WTC11 (cell line): ENCODE data around the gene SOX9. TPM values are rescaled to one million over a fixed set of nuclear protein-coding genes. Genes with fewer than 3 reads are reported as not detected.
A peak's percentile ranks its signal among the peaks of the same experiment; 100 is the strongest.

Experiments
- ATAC-seq: fragments of 200-7000 bp; cut with Tn5 transposase; 2 replicates; pipeline ENCODE4 v1.10.0; 2021; ENCODE audit warnings: mild to moderate bottlenecking, moderate library complexity
- CTCF ChIA-PET: fragments of 300-600 bp; sonication (Branson Sonifier 250); formaldehyde crosslinking; loops from one replicate; lab custom pipeline; 2021; ENCODE audit warnings: antibody characterized with exemption; lab: Charles Lee
- POLR2A ChIA-PET: fragments of 350-600 bp; sonication (Branson Sonifier 250); formaldehyde crosslinking; loops from one replicate; lab custom pipeline; 2021; ENCODE audit warnings: antibody characterized with exemption; lab: Charles Lee
- DNase-seq: peaks from one replicate; pipeline ENCODE4 v3.0.0; 2021; ENCODE audit warnings: low spot score
- H3K27ac Mint-ChIP-seq: 2 replicates; pipeline ENCODE4 v1.8.0; 2021; ENCODE audit warnings: mixed read lengths
- H3K27me3 Mint-ChIP-seq: 2 replicates; pipeline ENCODE4 v1.8.0; 2021; ENCODE audit warnings: low read depth, mild to moderate bottlenecking, moderate library complexity, mixed read lengths
- H3K36me3 Mint-ChIP-seq: 2 replicates; pipeline ENCODE4 v1.8.0; 2021; ENCODE audit warnings: mixed read lengths
- H3K4me1 Mint-ChIP-seq: 2 replicates; pipeline ENCODE4 v1.8.0; 2022; ENCODE audit warnings: mixed read lengths
- H3K4me3 Mint-ChIP-seq: 2 replicates; pipeline ENCODE4 v1.8.0; 2021; ENCODE audit warnings: mild to moderate bottlenecking, moderate library complexity, mixed read lengths
- H3K9me3 Mint-ChIP-seq: 2 replicates; pipeline ENCODE4 v1.8.0; 2021; ENCODE audit warnings: mixed read lengths
- AFF4 ChIP-seq: sonication (generic); formaldehyde crosslinking; IDR thresholded peaks from 2 replicates; pipeline ENCODE4 v1.8.1; 2023; ENCODE audit warnings: mild to moderate bottlenecking, missing genetic modification reagents, borderline replicate concordance
- CBFB ChIP-seq: sonication (generic); formaldehyde crosslinking; IDR thresholded peaks from 2 replicates; pipeline ENCODE4 v1.8.1; 2022; ENCODE audit warnings: mild to moderate bottlenecking, low read depth, missing genetic modification reagents
- E2F4 ChIP-seq: sonication (generic); formaldehyde crosslinking; IDR thresholded peaks from 2 replicates; pipeline ENCODE4 v1.8.1; 2022; ENCODE audit warnings: low read depth, mild to moderate bottlenecking, moderate library complexity, missing genetic modification reagents, borderline replicate concordance
- ESRRA ChIP-seq: sonication (generic); formaldehyde crosslinking; IDR thresholded peaks from 2 replicates; pipeline ENCODE4 v1.8.1; 2022; ENCODE audit warnings: mild to moderate bottlenecking, missing genetic modification reagents, borderline replicate concordance
- JAZF1 ChIP-seq: fragments of 250-450 bp; sonication (Bioruptor Pico); IDR thresholded peaks from 2 replicates; pipeline ENCODE4 v1.9.0; 2021; ENCODE audit warnings: moderate library complexity, mild to moderate bottlenecking, inconsistent platforms
- NR2C2 ChIP-seq: sonication (generic); formaldehyde crosslinking; IDR thresholded peaks from 2 replicates; pipeline ENCODE4 v1.8.0; 2022; ENCODE audit warnings: mild to moderate bottlenecking, missing genetic modification reagents
- OVOL2 ChIP-seq: fragments of 250-450 bp; sonication (Bioruptor Pico); IDR thresholded peaks from 2 replicates; pipeline ENCODE4 v1.9.0; 2021; ENCODE audit warnings: mild to moderate bottlenecking, borderline replicate concordance
- TP53 ChIP-seq: sonication (generic); formaldehyde crosslinking; IDR thresholded peaks from 2 replicates; pipeline ENCODE4 v1.8.1; 2023; ENCODE audit warnings: mild to moderate bottlenecking, missing genetic modification reagents
- ZBTB43 ChIP-seq: sonication (generic); formaldehyde crosslinking; IDR thresholded peaks from 2 replicates; pipeline ENCODE4 v1.8.1; 2023; ENCODE audit warnings: mild to moderate bottlenecking, missing genetic modification reagents
- ZNF232 ChIP-seq: sonication (generic); formaldehyde crosslinking; IDR thresholded peaks from 2 replicates; pipeline ENCODE4 v1.8.0; 2022; ENCODE audit warnings: mild to moderate bottlenecking, missing genetic modification reagents
- ZNF263 ChIP-seq: sonication (generic); formaldehyde crosslinking; IDR thresholded peaks from 2 replicates; pipeline ENCODE4 v1.8.1; 2022; ENCODE audit warnings: low read depth, mild to moderate bottlenecking, moderate library complexity, missing genetic modification reagents
- ZNF281 ChIP-seq: sonication (generic); formaldehyde crosslinking; IDR thresholded peaks from 2 replicates; pipeline ENCODE4 v1.8.0; 2023; ENCODE audit warnings: mild to moderate bottlenecking, missing genetic modification reagents
- total RNA-seq: library from RNA; stranded (reverse); gene quantifications from 3 replicates; pipeline ENCODE4 v1.2.3, GENCODE V29; 2021
- TF ChIP-seq, protein P1 (sequence below): sonication (generic); formaldehyde crosslinking; IDR thresholded peaks from 2 replicates; pipeline ENCODE4 v1.8.1; 2023; ENCODE audit warnings: mild to moderate bottlenecking, missing genetic modification reagents
- TF ChIP-seq, protein P2 (sequence below): sonication (generic); formaldehyde crosslinking; IDR thresholded peaks from 2 replicates; pipeline ENCODE4 v1.8.0; 2022; ENCODE audit warnings: mild to moderate bottlenecking, missing genetic modification reagents

Gene SOX9
- total RNA-seq, 1 experiment from 2014 or later = 8.1 TPM

DNA sequence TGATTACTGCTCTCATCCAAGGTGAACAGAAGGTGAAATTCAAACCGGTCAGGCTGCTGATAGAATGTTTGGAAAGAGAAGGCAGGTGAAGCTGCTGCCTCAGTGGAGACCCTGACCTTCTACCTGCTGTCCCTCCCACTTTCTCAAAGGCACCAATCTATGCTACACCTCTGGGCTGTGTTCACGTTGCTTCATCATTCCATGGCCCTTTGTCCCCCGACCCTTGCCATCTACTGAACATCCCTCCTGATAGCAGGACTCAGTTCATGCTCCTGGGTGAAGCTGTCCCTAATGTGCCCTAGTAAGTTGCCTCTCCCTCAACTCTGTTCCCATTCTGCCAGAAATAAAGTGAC is 44.2 kb upstream of the SOX9 start (continued):
- TF ChIP-seq AFF4 (CRISPR knock-in tag) (no peak), OVOL2 (CRISPR knock-in tag) (no peak), ZNF263 (no peak)

GRCh38 chr17:72077326-72077960 is 43.4 kb upstream of the SOX9 start:
- H3K4me1 Mint-ChIP-seq = no peaks in the 10 kb centered on the region
- no peaks in the 10 kb centered on the region for H3K27me3 Mint-ChIP-seq
- CTCF ChIA-PET = interaction anchor here (0.8 to 1.9 kb wide), 7 partner anchors 9 to 462 kb away, joined by 3 to 5 read pairs (median 3); no protein-coding TSS in a partner anchor
- H3K4me3 Mint-ChIP-seq = no peak overlapping the region
- no peak overlapping the region for H3K27ac Mint-ChIP-seq
- POLR2A ChIA-PET = no interaction called here
- no peak for DNase-seq
- H3K9me3 Mint-ChIP-seq = 0 out of 2 replicates have a peak, but pooled peaks cover 3% of the 10 kb centered on the region
- peak; percentile 60 for ATAC-seq
- no peaks in the 10 kb centered on the region for H3K36me3 Mint-ChIP-seq
- TF ChIP-seq ZNF281 (CRISPR knock-in tag) (no peak), CBFB (no peak), ZBTB43 (CRISPR knock-in tag) (no peak)
- TF ChIP-seq, protein P1, sequence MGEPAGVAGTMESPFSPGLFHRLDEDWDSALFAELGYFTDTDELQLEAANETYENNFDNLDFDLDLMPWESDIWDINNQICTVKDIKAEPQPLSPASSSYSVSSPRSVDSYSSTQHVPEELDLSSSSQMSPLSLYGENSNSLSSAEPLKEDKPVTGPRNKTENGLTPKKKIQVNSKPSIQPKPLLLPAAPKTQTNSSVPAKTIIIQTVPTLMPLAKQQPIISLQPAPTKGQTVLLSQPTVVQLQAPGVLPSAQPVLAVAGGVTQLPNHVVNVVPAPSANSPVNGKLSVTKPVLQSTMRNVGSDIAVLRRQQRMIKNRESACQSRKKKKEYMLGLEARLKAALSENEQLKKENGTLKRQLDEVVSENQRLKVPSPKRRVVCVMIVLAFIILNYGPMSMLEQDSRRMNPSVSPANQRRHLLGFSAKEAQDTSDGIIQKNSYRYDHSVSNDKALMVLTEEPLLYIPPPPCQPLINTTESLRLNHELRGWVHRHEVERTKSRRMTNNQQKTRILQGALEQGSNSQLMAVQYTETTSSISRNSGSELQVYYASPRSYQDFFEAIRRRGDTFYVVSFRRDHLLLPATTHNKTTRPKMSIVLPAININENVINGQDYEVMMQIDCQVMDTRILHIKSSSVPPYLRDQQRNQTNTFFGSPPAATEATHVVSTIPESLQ (CRISPR knock-in tag) = no peak

GRCh38 chr17:72079700-72080099 is 41.1 kb upstream of the SOX9 start:
- no peak overlapping the region for H3K4me3 Mint-ChIP-seq
- H3K9me3 Mint-ChIP-seq = 0 out of 2 replicates have a peak, but pooled peaks cover 3% of the 10 kb centered on the region
- CTCF ChIA-PET = interaction anchor here (1.2 kb wide), 1 partner anchor 26 kb away, joined by 4 read pairs; no protein-coding TSS in a partner anchor
- DNase-seq (no peak), ATAC-seq (no peak)
- no peak overlapping the region for H3K27ac Mint-ChIP-seq
- no peaks in the 10 kb centered on the region for H3K27me3 Mint-ChIP-seq
- POLR2A ChIA-PET = no interaction called here
- H3K4me1 Mint-ChIP-seq = no peaks in the 10 kb centered on the region
- H3K36me3 Mint-ChIP-seq = no peaks in the 10 kb centered on the region
- TF ChIP-seq TP53 (CRISPR knock-in tag) = no peak
- no peak for TF ChIP-seq ZNF232 (CRISPR knock-in tag)
- TF ChIP-seq E2F4 (CRISPR knock-in tag) = no peak
- no peak for TF ChIP-seq JAZF1 (CRISPR knock-in tag)
- no peak for TF ChIP-seq AFF4 (CRISPR knock-in tag)
- TF ChIP-seq, protein P2, sequence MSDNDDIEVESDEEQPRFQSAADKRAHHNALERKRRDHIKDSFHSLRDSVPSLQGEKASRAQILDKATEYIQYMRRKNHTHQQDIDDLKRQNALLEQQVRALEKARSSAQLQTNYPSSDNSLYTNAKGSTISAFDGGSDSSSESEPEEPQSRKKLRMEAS (CRISPR knock-in tag) = no peak
- TF ChIP-seq ESRRA (CRISPR knock-in tag) = no peak
- TF ChIP-seq NR2C2 (CRISPR knock-in tag) = no peak
- TF ChIP-seq CBFB = no peak
